ENCODE measurements around the gene CIB1.
A peak's percentile ranks its signal among the peaks of the same experiment; 100 is the strongest.

DNA sequence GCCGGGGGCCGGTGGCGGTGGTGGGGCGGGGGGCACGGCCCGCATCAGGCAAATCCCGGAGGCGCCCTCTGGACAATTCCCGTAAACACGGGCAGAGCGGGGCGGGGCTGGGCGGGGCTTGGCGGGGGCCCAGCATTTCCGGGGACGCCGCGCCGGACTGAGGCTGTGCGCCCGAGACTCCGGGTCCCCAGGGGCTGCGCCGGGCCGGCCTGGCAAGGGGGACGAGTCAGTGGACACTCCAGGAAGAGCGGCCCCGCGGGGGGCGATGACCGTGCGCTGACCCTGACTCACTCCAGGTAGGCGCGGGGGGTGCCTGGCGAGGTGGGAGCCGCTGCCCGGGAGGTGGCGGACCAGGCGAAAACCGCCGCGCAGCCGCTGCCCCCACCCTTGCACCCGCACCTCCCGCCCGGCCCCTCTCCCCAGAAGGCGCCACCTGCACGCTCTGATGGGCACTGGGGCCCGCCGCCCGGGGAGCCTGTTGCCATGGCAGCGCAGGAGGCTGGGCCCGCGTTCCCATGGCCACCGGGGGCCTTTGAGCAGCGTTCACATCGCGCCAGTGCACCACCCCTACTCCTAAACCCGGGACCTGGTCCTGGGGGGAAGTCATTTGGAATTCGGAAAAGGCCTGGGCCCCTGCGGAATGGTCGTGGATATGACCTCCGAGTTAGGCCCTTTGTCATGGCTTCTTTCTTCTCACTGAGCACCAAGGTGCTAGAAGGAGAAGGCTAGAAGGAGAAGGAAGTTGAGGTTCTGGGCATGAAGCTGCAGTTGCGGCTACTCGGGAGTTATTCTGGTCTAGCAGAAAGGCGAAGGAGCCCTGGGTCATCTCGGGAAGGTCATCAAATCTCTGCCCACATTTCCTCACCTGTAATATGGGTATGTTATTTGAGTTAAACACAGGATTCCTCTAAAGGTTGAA, 48.7 kb downstream of the CIB1 start:
- peak in 1 of 4 donors; percentile 72 for TF ChIP-seq POLR2A (IDR thresholded peaks at IDR 0.05)
- TF ChIP-seq CTCF (IDR thresholded peaks at IDR 0.05): no peak
